HL-60 (cell line): ENCODE measurements around the gene UST.

Experiments used
- DNase-seq, 2 experiments: peaks; one replicate each; pipeline ENCODE4 v3.0.0-alpha.2; 2010 to 2020; ENCODE audit warnings: low read depth in 1 of 2, low spot score in 1 of 2
- H3K27ac ChIP-seq: fragments of 250-450 bp; sonication (Bioruptor Pico); replicated peaks from 2 replicates; pipeline ENCODE4 v1.5.1; 2020; ENCODE audit warnings: mild to moderate bottlenecking, moderate library complexity
- H3K27me3 ChIP-seq: fragments of 250-450 bp; sonication (Bioruptor Pico); 2 replicates; pipeline ENCODE4 v1.5.1; 2021; ENCODE audit warnings: mild to moderate bottlenecking, moderate library complexity; ENCODE audit not compliant: insufficient read depth, poor library complexity, severe bottlenecking
- H3K4me3 ChIP-seq: replicated peaks from 2 replicates; pipeline ENCODE4 v1.5.1; 2011; ENCODE audit warnings: mild to moderate bottlenecking, control low read depth, low read length; ENCODE audit not compliant: insufficient read depth
- GABPA ChIP-seq: IDR thresholded peaks from 2 replicates; pipeline ENCODE4 v1.6.1; 2012; ENCODE audit warnings: low read depth
- POLR2AphosphoS5 ChIP-seq: IDR thresholded peaks from 2 replicates; pipeline ENCODE4 v1.6.1; 2012; ENCODE audit warnings: low read depth
- SPI1 ChIP-seq: IDR thresholded peaks from 2 replicates; pipeline ENCODE4 v1.6.1; 2012; ENCODE audit warnings: low read depth, mild to moderate bottlenecking, borderline replicate concordance
- TF ChIP-seq, protein P1 (sequence below): IDR thresholded peaks from 2 replicates; pipeline ENCODE4 v1.6.1; 2012; ENCODE audit warnings: low read depth; ENCODE audit not compliant: insufficient replicate concordance
- TF ChIP-seq, protein P2 (sequence below): IDR thresholded peaks from one replicate; pipeline ENCODE4 v1.5.1; 2011; ENCODE audit warnings: low read length, control low read depth, inconsistent platforms; ENCODE audit not compliant: insufficient read depth

The UST gene

DNA sequence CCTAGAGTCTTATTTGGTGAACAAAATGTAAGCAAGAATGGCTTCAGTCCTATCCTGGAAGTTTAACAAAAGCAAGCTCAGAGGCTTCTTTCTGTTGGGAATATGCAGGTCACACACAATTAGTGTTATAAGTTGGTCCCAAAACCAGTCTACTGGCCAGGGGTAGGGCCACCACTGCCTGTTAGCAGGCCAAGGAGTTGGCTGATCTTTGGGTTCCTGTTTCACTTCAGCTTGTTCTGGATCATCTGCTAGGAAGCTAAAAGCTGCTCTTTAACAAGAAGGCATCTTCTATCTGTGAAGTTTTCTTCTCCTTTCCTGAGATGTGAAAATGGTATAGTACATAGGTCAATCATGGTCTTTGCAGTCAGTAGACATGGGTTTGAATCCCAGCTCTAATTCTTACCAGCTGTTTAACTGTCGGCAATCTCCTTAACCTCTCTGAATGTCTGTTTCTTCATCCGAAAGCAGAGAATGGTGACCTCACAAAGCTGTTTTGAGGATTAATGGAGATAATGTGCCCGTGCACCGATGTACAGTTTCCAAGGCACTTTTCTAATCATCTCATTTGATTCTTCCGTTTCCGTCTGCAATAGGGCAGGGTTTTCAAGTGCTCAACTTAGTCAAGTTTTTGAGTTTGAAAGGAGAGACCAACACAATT is 299.5 kb downstream of the UST start:
- H3K4me3 ChIP-seq = no peak overlapping the region
- no peak overlapping the region for H3K27ac ChIP-seq
- no peak for TF ChIP-seq POLR2AphosphoS5
- TF ChIP-seq, protein P1, sequence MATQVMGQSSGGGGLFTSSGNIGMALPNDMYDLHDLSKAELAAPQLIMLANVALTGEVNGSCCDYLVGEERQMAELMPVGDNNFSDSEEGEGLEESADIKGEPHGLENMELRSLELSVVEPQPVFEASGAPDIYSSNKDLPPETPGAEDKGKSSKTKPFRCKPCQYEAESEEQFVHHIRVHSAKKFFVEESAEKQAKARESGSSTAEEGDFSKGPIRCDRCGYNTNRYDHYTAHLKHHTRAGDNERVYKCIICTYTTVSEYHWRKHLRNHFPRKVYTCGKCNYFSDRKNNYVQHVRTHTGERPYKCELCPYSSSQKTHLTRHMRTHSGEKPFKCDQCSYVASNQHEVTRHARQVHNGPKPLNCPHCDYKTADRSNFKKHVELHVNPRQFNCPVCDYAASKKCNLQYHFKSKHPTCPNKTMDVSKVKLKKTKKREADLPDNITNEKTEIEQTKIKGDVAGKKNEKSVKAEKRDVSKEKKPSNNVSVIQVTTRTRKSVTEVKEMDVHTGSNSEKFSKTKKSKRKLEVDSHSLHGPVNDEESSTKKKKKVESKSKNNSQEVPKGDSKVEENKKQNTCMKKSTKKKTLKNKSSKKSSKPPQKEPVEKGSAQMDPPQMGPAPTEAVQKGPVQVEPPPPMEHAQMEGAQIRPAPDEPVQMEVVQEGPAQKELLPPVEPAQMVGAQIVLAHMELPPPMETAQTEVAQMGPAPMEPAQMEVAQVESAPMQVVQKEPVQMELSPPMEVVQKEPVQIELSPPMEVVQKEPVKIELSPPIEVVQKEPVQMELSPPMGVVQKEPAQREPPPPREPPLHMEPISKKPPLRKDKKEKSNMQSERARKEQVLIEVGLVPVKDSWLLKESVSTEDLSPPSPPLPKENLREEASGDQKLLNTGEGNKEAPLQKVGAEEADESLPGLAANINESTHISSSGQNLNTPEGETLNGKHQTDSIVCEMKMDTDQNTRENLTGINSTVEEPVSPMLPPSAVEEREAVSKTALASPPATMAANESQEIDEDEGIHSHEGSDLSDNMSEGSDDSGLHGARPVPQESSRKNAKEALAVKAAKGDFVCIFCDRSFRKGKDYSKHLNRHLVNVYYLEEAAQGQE = no peak
- TF ChIP-seq, protein P2, sequence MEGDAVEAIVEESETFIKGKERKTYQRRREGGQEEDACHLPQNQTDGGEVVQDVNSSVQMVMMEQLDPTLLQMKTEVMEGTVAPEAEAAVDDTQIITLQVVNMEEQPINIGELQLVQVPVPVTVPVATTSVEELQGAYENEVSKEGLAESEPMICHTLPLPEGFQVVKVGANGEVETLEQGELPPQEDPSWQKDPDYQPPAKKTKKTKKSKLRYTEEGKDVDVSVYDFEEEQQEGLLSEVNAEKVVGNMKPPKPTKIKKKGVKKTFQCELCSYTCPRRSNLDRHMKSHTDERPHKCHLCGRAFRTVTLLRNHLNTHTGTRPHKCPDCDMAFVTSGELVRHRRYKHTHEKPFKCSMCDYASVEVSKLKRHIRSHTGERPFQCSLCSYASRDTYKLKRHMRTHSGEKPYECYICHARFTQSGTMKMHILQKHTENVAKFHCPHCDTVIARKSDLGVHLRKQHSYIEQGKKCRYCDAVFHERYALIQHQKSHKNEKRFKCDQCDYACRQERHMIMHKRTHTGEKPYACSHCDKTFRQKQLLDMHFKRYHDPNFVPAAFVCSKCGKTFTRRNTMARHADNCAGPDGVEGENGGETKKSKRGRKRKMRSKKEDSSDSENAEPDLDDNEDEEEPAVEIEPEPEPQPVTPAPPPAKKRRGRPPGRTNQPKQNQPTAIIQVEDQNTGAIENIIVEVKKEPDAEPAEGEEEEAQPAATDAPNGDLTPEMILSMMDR = no peak
- TF ChIP-seq GABPA = no peak
- no peak for TF ChIP-seq SPI1
- DNase-seq = no peak
- no peaks in the 10 kb centered on the region for H3K27me3 ChIP-seq

- DNase-seq = no peak
- Histone ChIP-seq H3K27ac (no peak overlapping the region), H3K4me3 (no peak overlapping the region), H3K27me3 (no peaks in the 10 kb centered on the region)
- no peak for TF ChIP-seq SPI1
- TF ChIP-seq, protein P1 = no peak
- TF ChIP-seq, protein P2 = no peak
- no peak for TF ChIP-seq GABPA
- no peak for TF ChIP-seq POLR2AphosphoS5
Measured at GRCh38 chr6:149046822-149047246, 300.0 kb downstream of the UST start.

DNA sequence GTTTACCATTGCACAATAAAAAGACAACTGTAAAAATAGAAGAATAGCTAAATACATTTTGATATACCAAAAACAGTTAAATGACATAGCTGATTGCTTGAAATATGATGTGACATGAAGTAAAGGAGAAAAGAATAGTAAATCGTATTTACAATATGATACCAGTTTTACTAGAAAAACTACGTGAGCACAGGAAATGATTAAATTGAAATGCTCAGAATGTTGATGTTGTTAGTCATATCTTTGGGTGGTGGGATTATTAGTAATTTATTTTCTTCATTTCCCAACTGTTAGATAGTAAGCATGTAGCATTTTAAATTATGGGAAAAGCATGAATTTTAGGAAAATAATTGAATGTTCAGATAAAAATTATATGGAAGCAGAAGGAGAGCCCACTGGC is 302.4 kb downstream of the UST start:
- TF ChIP-seq, protein P1 = no peak
- no peak for TF ChIP-seq GABPA
- no peak for TF ChIP-seq POLR2AphosphoS5
- TF ChIP-seq, protein P2 = no peak
- no peak for TF ChIP-seq SPI1
- H3K27me3 ChIP-seq = no peaks in the 10 kb centered on the region
- DNase-seq = no peak
- no peak overlapping the region for H3K27ac ChIP-seq
- no peak overlapping the region for H3K4me3 ChIP-seq
